ENCODE measurements around the gene SULT2A1.
"Not testable (repeated sequence)": the region's sequence is repeated elsewhere in the genome, so short reads cannot be mapped to it uniquely, and the experiment has no call there.

SULT2A1 gene, protein sequence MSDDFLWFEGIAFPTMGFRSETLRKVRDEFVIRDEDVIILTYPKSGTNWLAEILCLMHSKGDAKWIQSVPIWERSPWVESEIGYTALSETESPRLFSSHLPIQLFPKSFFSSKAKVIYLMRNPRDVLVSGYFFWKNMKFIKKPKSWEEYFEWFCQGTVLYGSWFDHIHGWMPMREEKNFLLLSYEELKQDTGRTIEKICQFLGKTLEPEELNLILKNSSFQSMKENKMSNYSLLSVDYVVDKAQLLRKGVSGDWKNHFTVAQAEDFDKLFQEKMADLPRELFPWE

DNA sequence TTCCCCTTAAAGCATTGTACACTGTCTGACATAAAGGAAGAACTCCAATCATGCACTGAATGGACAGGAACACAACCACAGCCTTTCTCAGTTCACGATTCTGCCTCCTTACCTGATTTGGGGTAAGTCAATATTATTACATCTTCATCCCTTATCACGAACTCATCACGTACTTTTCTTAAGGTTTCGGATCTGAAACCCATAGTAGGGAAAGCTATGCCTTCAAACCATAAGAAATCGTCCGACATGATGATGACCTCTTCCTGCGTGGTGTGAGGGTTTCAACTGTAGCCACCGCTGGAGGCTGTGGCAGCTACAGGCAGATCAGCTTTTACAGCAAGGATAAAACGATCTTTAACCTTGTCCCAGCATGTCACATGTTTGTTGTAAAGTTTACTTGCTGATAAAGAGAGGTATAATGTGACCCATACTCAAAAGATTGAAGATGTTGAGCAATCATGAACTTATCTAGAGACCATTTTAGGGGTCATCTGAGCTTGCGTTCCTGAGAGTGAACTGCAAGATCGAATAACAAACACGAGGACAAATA lies at the start of gene SULT2A1:
SULT2A1 (minus strand) TSS at position 306 of the 550 bp plus-strand sequence; CDS start at position 248, 58 bp downstream.
- no peak within 1 kb of the TSS for H3K27ac ChIP-seq
- no peak for DNase-seq (ENCODE audit: low read depth, low spot score)

GRCh38 chr19:47928581-47928980 lies 42.5 kb upstream of the SULT2A1 start:
- not testable (repeated sequence) for DNase-seq (ENCODE audit: low read depth, low spot score); H3K27ac ChIP-seq

GRCh38 chr19:47920107-47920506 lies 34.0 kb upstream of the SULT2A1 start:
- not testable (repeated sequence) for DNase-seq (ENCODE audit: low read depth, low spot score)

GRCh38 chr19:47910191-47910590 lies 24.1 kb upstream of the SULT2A1 start:
- H3K27ac ChIP-seq; DNase-seq (ENCODE audit: low read depth, low spot score): not testable (repeated sequence)

More at GRCh38 chr19:47920107-47920506, 34.0 kb upstream of the SULT2A1 start:
- not testable (repeated sequence) for H3K27ac ChIP-seq

- DNase-seq (ENCODE audit: low read depth, low spot score); H3K27ac ChIP-seq: not testable (repeated sequence)
Measured at GRCh38 chr19:47909350-47909749, 23.2 kb upstream of the SULT2A1 start.

GRCh38 chr19:47901370-47901769 lies 15.3 kb upstream of the SULT2A1 start:
- DNase-seq (ENCODE audit: low read depth, low spot score): no peak
- H3K27ac ChIP-seq: no peak overlapping the region

GRCh38 chr19:47899335-47899734 lies 13.2 kb upstream of the SULT2A1 start:
- no peak overlapping the region for H3K27ac ChIP-seq
- DNase-seq (ENCODE audit: low read depth, low spot score): no peak

DNA sequence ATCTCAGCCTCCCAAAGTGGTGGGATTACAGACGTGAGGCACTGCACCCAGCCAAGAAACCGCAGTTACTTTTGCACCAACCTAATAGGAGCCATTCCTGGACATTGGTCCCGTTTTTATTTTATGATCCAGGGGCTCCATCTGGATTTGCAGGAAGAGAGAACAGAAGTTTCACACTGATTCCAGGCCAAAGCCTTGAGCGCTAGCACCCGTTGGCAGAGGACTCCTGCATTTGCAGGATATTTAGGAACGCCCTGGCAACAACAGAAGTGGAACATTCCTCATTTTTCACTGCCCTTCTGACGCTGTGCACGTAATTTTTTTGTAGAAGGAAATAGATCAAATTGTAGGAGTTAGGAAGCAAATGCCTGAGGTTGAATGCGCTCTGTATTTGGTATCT lies 11.7 kb upstream of the SULT2A1 start:
- no peak overlapping the region for H3K27ac ChIP-seq
- no peak for DNase-seq (ENCODE audit: low read depth, low spot score)

- DNase-seq (ENCODE audit: low read depth, low spot score): no peak
Measured at GRCh38 chr19:47896773-47897172, 10.7 kb upstream of the SULT2A1 start.

GRCh38 chr19:47896019-47896418 lies 9.9 kb upstream of the SULT2A1 start:
- no peak for DNase-seq (ENCODE audit: low read depth, low spot score)
- no peak overlapping the region for H3K27ac ChIP-seq

More at GRCh38 chr19:47896773-47897172, 10.7 kb upstream of the SULT2A1 start:
- no peak overlapping the region for H3K27ac ChIP-seq

- H3K27ac ChIP-seq: no peak overlapping the region
Measured at GRCh38 chr19:47895165-47895782, 9.2 kb upstream of the SULT2A1 start.

GRCh38 chr19:47891923-47892666 lies 6.0 kb upstream of the SULT2A1 start:
- no peak overlapping the region for H3K27ac ChIP-seq
- DNase-seq (ENCODE audit: low read depth, low spot score): no peak

More at GRCh38 chr19:47895165-47895782, 9.2 kb upstream of the SULT2A1 start:
- no peak for DNase-seq (ENCODE audit: low read depth, low spot score)

- no peak overlapping the region for H3K27ac ChIP-seq
Measured at GRCh38 chr19:47891622-47891922, 5.5 kb upstream of the SULT2A1 start.

GRCh38 chr19:47890865-47891621 lies 4.9 kb upstream of the SULT2A1 start:
- no peak overlapping the region for H3K27ac ChIP-seq
- no peak for DNase-seq (ENCODE audit: low read depth, low spot score)

More at GRCh38 chr19:47891622-47891922, 5.5 kb upstream of the SULT2A1 start:
- no peak for DNase-seq (ENCODE audit: low read depth, low spot score)

- DNase-seq (ENCODE audit: low read depth, low spot score): no peak
- H3K27ac ChIP-seq: no peak overlapping the region
Measured at GRCh38 chr19:47885067-47885463, 1.1 kb downstream of the SULT2A1 start.

DNA sequence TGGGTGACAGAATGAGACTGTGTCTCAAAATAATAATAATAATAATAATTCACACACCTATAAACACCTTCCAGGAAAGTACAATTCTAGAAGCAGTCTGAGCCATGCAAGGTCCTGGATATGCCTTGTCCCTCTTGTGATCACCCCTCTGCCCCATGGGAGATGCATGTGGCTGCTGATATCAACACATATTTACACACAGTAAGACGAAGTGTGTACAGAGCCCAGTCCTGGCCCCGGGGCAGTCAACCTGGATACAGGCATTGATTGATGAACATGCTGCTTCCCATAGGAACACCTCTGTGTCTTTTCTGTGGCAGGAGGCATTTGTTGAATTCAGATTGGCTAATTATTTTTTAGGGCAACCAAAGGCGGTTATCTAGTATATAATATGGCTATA lies 3.2 kb downstream of the SULT2A1 start:
- DNase-seq (ENCODE audit: low read depth, low spot score): no peak
- no peak overlapping the region for H3K27ac ChIP-seq

DNA sequence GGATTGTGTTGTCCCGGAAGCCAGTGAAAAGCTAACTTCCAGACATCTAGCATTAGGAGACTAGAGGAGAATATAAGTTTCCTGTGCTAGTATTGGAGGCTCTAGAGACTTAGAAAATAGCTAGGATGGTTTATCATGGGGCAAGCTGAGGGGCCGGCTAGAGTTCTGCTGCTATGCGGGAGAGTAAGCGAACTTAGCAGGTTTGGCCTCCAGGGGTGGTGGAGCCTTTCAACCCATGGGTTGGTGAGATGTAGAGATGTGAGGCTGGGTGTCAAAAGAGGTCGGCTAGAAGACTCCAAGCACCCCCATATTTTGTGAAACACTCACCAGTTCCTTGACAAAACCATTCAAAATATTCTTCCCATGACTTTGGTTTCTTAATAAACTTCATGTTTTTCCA lies 4.4 kb downstream of the SULT2A1 start:
- no peak for DNase-seq (ENCODE audit: low read depth, low spot score)
- no peak overlapping the region for H3K27ac ChIP-seq

GRCh38 chr19:47879385-47879784 lies 6.7 kb downstream of the SULT2A1 start:
- not testable (repeated sequence) for DNase-seq (ENCODE audit: low read depth, low spot score)

GRCh38 chr19:47878906-47879305 lies 7.2 kb downstream of the SULT2A1 start:
- DNase-seq (ENCODE audit: low read depth, low spot score): no peak
- no peak overlapping the region for H3K27ac ChIP-seq

More at GRCh38 chr19:47879385-47879784, 6.7 kb downstream of the SULT2A1 start:
- H3K27ac ChIP-seq: not testable (repeated sequence)

DNA sequence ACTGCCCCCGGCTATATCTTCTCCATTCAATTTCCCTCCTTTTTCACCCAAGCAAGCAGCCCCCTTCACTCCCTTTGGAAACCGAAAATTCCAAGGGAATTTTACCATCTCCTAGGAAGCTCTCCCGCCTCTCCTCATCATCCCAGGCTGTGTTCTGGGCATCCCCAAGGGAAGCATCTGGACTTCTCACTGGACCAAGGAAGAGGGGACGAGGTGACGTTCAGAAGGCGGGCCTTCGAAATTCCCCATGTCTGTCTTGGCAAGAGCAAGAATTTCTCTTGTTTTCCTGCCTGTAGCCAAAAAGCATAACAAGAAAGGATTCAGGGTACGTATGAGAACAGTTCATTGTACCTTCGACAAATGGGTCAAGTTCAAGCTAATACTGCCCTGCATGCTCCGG lies 20.9 kb downstream of the SULT2A1 start:
- DNase-seq (ENCODE audit: low read depth, low spot score): no peak
- H3K27ac ChIP-seq: no peak overlapping the region

Measured in epithelial cell of prostate (primary cell).